ENCODE results near the gene KCNJ14.

Gene KCNJ14

DNA sequence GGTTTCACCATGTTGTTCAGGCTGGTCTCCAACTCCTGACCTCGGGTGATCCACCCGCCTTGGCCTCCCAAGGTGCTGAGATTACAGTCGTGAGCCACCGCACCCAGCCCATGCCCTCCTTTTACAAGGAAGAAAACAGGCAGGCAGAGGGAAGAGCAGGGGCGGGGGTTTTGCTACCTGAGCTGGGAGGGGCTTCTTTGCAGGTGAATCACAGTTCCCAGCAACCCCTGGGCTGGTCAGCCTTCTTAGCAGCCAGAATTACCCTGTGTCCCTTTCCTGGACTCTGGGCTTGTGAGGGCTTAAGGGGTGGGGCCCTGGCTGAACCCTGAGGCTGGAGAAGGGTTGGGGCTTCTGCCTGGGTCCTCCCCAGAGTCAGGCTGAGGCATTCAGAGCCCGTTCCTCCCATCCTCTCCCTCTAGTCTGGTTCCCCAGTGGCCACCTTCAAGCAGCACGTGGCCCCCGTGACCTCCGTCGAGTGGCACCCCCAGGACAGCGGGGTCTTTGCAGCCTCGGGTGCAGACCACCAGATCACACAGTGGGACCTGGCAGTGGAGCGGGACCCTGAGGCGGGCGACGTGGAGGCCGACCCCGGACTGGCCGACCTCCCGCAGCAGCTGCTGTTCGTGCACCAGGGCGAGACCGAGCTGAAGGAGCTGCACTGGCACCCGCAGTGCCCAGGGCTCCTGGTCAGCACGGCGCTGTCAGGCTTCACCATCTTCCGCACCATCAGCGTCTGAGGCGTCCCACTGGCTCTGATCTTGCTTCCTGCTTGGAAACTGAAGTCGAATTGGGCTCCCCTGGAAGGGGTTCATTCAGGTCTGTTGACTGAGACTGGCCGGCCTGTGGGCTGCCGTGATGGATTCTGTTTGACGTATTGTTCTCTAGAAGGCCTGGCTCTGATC, 2.8 kb upstream of the KCNJ14 start:
- H3K4me3 ChIP-seq (ENCODE audit: low read depth, low read length), result no peak overlapping the region
- TF ChIP-seq, protein P1, sequence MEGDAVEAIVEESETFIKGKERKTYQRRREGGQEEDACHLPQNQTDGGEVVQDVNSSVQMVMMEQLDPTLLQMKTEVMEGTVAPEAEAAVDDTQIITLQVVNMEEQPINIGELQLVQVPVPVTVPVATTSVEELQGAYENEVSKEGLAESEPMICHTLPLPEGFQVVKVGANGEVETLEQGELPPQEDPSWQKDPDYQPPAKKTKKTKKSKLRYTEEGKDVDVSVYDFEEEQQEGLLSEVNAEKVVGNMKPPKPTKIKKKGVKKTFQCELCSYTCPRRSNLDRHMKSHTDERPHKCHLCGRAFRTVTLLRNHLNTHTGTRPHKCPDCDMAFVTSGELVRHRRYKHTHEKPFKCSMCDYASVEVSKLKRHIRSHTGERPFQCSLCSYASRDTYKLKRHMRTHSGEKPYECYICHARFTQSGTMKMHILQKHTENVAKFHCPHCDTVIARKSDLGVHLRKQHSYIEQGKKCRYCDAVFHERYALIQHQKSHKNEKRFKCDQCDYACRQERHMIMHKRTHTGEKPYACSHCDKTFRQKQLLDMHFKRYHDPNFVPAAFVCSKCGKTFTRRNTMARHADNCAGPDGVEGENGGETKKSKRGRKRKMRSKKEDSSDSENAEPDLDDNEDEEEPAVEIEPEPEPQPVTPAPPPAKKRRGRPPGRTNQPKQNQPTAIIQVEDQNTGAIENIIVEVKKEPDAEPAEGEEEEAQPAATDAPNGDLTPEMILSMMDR (IDR thresholded peaks at IDR 0.05; ENCODE audit: low read depth, low read length), result no peak

DNA sequence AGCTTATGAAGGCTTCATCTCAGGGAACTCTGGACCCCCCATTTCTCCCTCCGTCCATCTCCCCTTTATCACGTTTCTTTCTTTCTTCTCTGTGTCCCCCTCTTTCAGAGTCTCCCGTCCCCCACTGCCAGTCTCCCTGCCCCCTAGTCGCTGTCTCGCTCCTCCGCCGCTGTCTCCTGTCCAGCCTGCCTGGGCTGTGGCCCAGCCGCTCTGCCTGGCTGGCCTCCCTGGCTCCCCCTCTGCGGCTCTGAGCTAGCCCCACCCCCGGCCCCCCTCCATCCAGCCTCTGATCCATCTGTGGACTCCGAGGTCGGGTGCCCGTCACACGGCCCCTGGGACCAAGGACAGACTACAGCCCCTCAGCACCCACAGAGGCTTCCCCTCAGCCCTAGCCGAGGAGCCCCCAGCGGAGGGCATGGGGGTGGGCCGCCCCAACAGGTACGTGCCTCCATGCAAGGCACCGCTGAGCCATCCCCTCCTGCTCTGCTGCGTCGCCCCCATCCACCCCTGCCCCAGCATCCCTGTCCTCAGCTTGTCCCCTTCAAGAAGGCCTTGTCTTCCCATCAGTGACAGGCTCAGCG, 1.1 kb upstream of the KCNJ14 start:
- TF ChIP-seq, protein P1 (IDR thresholded peaks at IDR 0.05; ENCODE audit: low read depth, low read length), result no peak
- H3K4me3 ChIP-seq (ENCODE audit: low read depth, low read length), result no peak overlapping the region

DNA sequence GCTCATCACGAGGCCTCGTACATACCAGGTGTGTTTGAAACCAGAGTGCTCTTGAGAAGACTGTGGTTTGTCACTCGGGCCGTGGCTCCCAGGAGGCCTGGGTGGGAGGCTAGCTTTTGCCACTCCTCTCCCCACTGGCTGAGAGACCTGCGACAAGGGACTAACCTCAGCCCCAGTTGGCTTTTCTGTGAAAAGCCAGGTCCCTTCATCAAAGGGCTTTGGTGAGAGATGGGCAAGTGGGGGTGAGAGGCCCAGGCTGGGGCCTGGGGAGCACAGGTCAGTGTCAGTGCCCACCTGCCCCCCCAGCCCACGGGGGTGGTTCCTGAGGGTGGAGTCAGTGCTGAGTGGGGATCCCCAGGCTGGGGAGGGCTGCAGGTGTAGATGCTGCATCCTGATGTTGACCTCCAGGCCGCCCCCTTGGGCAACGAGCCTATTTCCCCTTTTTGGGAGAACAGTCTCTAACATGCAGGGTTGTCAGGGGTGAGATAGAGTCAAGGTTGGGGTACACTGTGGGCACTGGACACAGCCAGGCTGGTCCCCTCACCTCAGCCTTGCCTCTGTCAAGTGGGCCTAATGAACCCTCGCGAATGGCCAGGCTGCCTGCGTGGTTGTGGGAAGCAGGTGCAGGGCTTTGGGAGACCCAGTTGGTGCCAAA, 661 bp downstream of the KCNJ14 start:
- TF ChIP-seq, protein P1 (IDR thresholded peaks at IDR 0.05; ENCODE audit: low read depth, low read length), result no peak
- no peak overlapping the region for H3K4me3 ChIP-seq (ENCODE audit: low read depth, low read length)

DNA sequence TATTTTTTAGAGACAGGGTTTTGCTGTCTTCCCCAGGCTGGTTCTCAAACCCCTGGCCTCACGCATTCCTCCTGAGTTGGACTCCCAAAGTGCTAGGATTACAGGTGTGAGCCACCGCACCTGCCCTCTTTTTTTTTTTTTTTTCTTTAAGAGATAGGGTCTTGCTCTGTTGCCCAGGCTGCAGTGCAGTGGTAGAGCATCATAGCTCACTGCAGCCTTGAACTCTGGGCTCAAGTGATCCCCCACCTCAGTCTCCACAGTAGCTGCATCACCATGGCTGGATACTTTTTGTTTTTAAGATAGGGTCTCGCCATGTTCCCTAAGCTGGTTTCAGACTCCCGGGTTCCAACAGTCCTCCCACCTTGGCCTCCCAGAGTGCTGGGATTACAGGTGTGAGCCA, 1.5 kb downstream of the KCNJ14 start:
- H3K4me3 ChIP-seq (ENCODE audit: low read depth, low read length), result no peak overlapping the region
- TF ChIP-seq, protein P1 (IDR thresholded peaks at IDR 0.05; ENCODE audit: low read depth, low read length), result no peak

DNA sequence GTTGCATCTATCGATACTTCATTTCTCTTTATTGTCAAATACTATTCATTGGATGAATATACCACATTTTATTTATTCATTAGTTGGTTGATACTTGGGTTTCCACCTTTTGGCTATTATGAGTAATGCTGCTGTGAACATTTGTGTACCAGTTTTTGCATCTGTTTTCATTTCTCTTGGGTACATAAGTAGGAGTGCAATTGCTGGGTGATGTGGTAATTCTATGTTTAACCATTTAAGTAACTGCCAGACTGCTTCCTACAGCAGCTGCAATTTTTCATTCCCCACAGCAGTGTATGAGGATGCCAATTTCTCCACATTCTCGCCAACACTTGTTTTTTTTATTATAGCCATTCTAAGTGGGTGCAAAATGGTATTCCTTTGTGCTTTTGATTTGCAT, 2.6 kb downstream of the KCNJ14 start:
- no peak overlapping the region for H3K4me3 ChIP-seq (ENCODE audit: low read depth, low read length)
- TF ChIP-seq, protein P1 (IDR thresholded peaks at IDR 0.05; ENCODE audit: low read depth, low read length), result no peak

DNA sequence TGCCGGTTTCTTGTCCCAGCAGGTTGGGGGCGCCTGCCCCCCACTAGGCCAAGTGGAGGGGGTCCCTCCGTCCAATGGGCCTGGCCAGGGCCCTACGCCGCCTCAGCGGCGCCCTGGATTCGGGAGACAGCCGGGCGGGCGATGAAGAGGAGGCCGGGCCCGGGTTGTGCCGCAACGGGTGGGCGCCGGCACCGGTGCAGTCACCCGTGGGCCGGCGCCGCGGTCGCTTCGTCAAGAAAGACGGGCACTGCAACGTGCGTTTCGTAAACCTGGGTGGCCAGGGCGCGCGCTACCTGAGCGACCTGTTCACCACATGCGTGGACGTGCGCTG, 6.2 kb downstream of the KCNJ14 start:
- no peak overlapping the region for H3K4me3 ChIP-seq (ENCODE audit: low read depth, low read length)
- TF ChIP-seq, protein P1 (IDR thresholded peaks at IDR 0.05; ENCODE audit: low read depth, low read length), result no peak
